Measurements from ENCODE around the gene AP1M2. TPM values are rescaled to one million over a fixed set of nuclear protein-coding genes. Genes with fewer than 3 reads are reported as not detected.

AP1M2 gene
- total RNA-seq, 1 experiment from 2014 or later, result 77.9 TPM

DNA sequence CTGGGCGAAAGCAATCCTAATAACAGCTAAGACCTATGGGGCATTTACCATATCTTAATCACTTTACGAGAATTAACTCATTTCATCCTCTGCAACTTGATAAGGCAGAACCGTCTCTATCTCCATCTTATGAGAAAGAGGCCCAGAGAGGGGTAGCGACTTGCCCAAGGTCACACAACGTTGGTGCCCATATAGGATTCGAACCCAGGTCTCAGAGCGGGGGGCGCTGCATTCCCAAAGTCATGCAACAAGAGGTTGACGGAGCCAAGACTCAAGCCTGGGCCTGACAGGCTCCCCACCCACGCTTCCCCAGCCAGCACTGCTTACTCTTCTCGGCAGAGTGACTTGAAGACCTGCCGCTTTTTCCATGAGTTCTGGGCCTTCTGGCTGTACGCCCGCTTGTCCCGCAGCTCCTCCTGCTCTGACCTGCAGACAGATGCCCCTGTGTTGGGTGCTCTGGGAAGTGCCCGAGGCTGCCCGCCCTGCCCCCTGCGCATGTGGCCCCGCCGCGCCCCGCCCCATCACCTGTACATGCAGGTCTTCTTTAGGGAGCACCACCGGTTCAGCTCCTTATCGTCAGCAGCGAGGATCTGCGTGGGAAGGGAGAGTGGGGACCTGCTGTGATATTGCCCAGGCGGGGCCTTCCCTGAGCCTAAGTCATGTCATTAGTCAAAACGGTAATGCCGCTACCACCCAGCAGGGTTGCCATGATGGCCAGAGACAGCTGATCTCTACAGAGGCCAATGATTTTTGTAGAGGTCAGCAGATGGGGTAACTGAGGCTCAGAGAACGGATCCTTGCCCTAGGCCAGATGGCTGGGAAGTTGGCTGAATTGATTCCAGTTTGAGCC lies 32.1 kb downstream of the AP1M2 start:
- no peak for DNase-seq
- H3K36me3 Mint-ChIP-seq (ENCODE audit: insufficient read depth, unreplicated experiment), result peaks cover 29% of the 10 kb centered on the region
- H3K27ac Mint-ChIP-seq (ENCODE audit: unreplicated experiment), result no peak overlapping the region
- no peaks in the 10 kb centered on the region for H3K27me3 Mint-ChIP-seq (ENCODE audit: unreplicated experiment)
- no peak overlapping the region for H3K4me3 Mint-ChIP-seq (ENCODE audit: low read depth, unreplicated experiment)
- intact Hi-C loops (cut with micrococcal nuclease; ENCODE audit: unreplicated experiment), result no loop called here
- CTCF ChIA-PET, result interaction anchor here (0.6 kb wide), 1 partner anchor 146 kb away, joined by 7 read pairs; no protein-coding TSS in a partner anchor
- H3K4me1 Mint-ChIP-seq (ENCODE audit: low read depth, unreplicated experiment), result no peaks in the 10 kb centered on the region
- TF ChIP-seq, protein P1, sequence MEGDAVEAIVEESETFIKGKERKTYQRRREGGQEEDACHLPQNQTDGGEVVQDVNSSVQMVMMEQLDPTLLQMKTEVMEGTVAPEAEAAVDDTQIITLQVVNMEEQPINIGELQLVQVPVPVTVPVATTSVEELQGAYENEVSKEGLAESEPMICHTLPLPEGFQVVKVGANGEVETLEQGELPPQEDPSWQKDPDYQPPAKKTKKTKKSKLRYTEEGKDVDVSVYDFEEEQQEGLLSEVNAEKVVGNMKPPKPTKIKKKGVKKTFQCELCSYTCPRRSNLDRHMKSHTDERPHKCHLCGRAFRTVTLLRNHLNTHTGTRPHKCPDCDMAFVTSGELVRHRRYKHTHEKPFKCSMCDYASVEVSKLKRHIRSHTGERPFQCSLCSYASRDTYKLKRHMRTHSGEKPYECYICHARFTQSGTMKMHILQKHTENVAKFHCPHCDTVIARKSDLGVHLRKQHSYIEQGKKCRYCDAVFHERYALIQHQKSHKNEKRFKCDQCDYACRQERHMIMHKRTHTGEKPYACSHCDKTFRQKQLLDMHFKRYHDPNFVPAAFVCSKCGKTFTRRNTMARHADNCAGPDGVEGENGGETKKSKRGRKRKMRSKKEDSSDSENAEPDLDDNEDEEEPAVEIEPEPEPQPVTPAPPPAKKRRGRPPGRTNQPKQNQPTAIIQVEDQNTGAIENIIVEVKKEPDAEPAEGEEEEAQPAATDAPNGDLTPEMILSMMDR (IDR thresholded peaks at IDR 0.05; ENCODE audit: unreplicated experiment), result no peak
- H3K9me3 Mint-ChIP-seq (ENCODE audit: low read depth, unreplicated experiment), result no peaks in the 10 kb centered on the region
- BruUV-seq (replicated peaks), result no TSS peak

GRCh38 chr19:10553943-10554381 lies 33.1 kb downstream of the AP1M2 start:
- intact Hi-C loops (cut with micrococcal nuclease; ENCODE audit: unreplicated experiment), result no loop called here
- CTCF ChIA-PET, result no interaction called here
- peaks cover 32% of the 10 kb centered on the region for H3K36me3 Mint-ChIP-seq (ENCODE audit: insufficient read depth, unreplicated experiment)
- no peak for DNase-seq
- TF ChIP-seq, protein P1 (IDR thresholded peaks at IDR 0.05; ENCODE audit: unreplicated experiment), result no peak
- no peaks in the 10 kb centered on the region for H3K4me1 Mint-ChIP-seq (ENCODE audit: low read depth, unreplicated experiment)
- H3K4me3 Mint-ChIP-seq (ENCODE audit: low read depth, unreplicated experiment), result no peak overlapping the region
- H3K27ac Mint-ChIP-seq (ENCODE audit: unreplicated experiment), result no peak overlapping the region
- no peaks in the 10 kb centered on the region for H3K9me3 Mint-ChIP-seq (ENCODE audit: low read depth, unreplicated experiment)
- BruUV-seq (replicated peaks), result no TSS peak
- H3K27me3 Mint-ChIP-seq (ENCODE audit: unreplicated experiment), result no peaks in the 10 kb centered on the region

DNA sequence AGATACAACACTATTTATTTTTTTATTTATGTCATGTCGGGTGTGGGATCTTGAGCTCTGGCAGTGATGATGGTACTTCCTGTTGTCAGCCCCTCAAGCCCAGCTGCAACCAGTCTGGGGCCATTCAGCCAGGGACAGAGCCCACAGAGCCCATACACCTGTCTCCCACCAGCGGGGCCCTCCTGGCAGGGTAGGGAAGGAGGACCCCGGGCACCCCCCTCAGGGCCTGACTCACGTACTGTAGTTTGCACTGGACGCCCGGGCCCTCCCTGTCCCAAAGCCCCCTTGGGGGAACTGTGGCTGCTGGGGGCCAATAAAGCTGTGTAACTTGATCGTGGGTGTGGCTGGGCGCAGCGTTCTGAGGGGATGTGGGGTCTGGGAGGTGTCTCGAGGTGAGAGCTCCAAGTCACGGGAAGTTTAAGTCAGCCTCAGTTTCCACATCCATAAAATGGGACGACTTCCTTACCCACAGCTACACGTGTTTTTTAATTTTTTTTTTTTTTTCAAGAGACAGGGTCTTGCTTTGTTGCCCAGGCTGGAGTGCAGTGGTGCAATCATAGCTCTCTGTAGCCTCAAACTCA lies 33.9 kb downstream of the AP1M2 start:
- Mint-ChIP-seq H3K9me3 (ENCODE audit: low read depth, unreplicated experiment) (no peaks in the 10 kb centered on the region), H3K36me3 (ENCODE audit: insufficient read depth, unreplicated experiment) (peaks cover 32% of the 10 kb centered on the region), H3K4me3 (ENCODE audit: low read depth, unreplicated experiment) (no peak overlapping the region), H3K27ac (ENCODE audit: unreplicated experiment) (no peak overlapping the region), H3K4me1 (ENCODE audit: low read depth, unreplicated experiment) (no peaks in the 10 kb centered on the region), H3K27me3 (ENCODE audit: unreplicated experiment) (no peaks in the 10 kb centered on the region)
- no peak for DNase-seq
- TF ChIP-seq, protein P1 (IDR thresholded peaks at IDR 0.05; ENCODE audit: unreplicated experiment), result no peak
- intact Hi-C loops (cut with micrococcal nuclease; ENCODE audit: unreplicated experiment), result no loop called here
- TSS peak; percentile 82 for BruUV-seq (replicated peaks)
- CTCF ChIA-PET, result interaction anchor here (0.8 kb wide), 1 partner anchor 74 kb away, joined by 3 read pairs; no protein-coding TSS in a partner anchor

- Mint-ChIP-seq H3K27ac (ENCODE audit: unreplicated experiment) (no peak overlapping the region), H3K27me3 (ENCODE audit: unreplicated experiment) (no peaks in the 10 kb centered on the region), H3K9me3 (ENCODE audit: low read depth, unreplicated experiment) (no peaks in the 10 kb centered on the region), H3K4me1 (ENCODE audit: low read depth, unreplicated experiment) (no peaks in the 10 kb centered on the region), H3K4me3 (ENCODE audit: low read depth, unreplicated experiment) (no peak overlapping the region), H3K36me3 (ENCODE audit: insufficient read depth, unreplicated experiment) (peaks cover 27% of the 10 kb centered on the region)
- DNase-seq, result no peak
- no TSS peak for BruUV-seq (replicated peaks)
- TF ChIP-seq, protein P1 (IDR thresholded peaks at IDR 0.05; ENCODE audit: unreplicated experiment), result no peak
- intact Hi-C loops (cut with micrococcal nuclease; ENCODE audit: unreplicated experiment), result no loop called here
- CTCF ChIA-PET, result interaction anchor here (0.8 kb wide), 1 partner anchor 74 kb away, joined by 3 read pairs; no protein-coding TSS in a partner anchor
These were observed 34.5 kb downstream of the AP1M2 start for GRCh38 chr19:10552510-10553053.

Measured in Calu3 (cell line).